Measurements from ENCODE around the gene FGF14. TPM values are rescaled to one million over a fixed set of nuclear protein-coding genes. Genes with fewer than 3 reads are reported as not detected.

The FGF14 gene
- total and polyA plus RNA-seq, 9 donors: 0.06 to 4.8 (median 0.60) TPM; not detected in 2

DNA sequence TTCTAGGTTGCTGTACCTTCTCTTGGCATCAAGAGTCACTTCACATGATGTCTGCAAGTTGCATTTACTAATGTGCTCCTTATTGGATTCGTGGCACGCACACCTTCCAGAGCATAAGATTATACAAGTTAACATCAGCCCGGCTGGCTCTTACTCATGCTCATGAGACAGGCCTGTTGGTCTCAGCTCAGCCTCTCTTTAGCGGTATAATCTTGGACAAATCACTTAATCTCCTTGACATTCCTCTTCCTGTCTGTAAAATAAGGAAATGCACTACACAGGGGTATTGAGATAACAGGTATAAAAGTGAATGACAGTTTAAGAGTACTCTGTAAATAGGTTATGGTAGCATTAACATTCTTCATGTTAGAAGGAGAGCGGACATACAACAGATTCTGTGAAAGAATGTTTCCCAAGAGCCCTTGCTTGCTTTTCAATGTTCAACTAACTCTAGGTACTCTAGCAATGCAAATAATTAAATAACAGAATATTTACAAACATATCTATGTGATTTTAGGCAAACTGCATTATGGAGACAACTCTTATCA, 181.1 kb downstream of the FGF14 start:
- Histone ChIP-seq H3K4me1 (ENCODE audit: insufficient read depth) (no peaks in the 10 kb centered on the region), H3K36me3 (no peaks in the 10 kb centered on the region), H3K27me3 (no peaks in the 10 kb centered on the region), H3K4me3 (no peak overlapping the region), H3K9me3 (no peaks in the 10 kb centered on the region), H3K27ac (no peak overlapping the region)
- TF ChIP-seq POLR2A (IDR thresholded peaks at IDR 0.05) (no peak), EP300 (IDR thresholded peaks at IDR 0.05) (no peak)
- TF ChIP-seq, protein P1, sequence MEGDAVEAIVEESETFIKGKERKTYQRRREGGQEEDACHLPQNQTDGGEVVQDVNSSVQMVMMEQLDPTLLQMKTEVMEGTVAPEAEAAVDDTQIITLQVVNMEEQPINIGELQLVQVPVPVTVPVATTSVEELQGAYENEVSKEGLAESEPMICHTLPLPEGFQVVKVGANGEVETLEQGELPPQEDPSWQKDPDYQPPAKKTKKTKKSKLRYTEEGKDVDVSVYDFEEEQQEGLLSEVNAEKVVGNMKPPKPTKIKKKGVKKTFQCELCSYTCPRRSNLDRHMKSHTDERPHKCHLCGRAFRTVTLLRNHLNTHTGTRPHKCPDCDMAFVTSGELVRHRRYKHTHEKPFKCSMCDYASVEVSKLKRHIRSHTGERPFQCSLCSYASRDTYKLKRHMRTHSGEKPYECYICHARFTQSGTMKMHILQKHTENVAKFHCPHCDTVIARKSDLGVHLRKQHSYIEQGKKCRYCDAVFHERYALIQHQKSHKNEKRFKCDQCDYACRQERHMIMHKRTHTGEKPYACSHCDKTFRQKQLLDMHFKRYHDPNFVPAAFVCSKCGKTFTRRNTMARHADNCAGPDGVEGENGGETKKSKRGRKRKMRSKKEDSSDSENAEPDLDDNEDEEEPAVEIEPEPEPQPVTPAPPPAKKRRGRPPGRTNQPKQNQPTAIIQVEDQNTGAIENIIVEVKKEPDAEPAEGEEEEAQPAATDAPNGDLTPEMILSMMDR (IDR thresholded peaks at IDR 0.05): no peak
- intact Hi-C loops (cut with DNase I): no loop called here
- WGBS, 3 donors: 53 to 77% (median 59%) methylated on average over 5 of the region's 5 CpGs
- no peak for DNase-seq

DNA sequence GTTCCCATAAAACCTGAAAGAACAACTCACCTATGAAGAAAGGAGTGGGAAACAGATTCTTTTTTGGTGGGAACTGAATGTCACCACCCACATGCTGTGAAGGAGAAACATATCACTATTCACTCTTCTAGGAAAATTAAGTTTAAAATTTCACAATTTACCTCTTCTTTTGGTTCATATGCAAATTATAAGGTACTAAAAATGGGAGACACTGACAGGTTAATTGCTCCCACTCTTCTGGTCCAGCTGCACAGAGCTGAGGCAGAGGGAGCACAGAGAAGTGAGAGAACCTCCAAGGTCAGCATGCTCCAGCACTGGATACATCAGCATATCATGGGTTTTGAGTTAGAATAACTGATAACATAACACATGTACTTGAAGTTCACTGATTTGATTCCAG, 186.9 kb downstream of the FGF14 start:
- intact Hi-C loops (cut with DNase I): no loop called here
- no peak for TF ChIP-seq EP300 (IDR thresholded peaks at IDR 0.05)
- TF ChIP-seq, protein P1 (IDR thresholded peaks at IDR 0.05): no peak
- Histone ChIP-seq H3K36me3 (no peaks in the 10 kb centered on the region), H3K4me3 (no peak overlapping the region), H3K27ac (no peak overlapping the region), H3K9me3 (no peaks in the 10 kb centered on the region), H3K27me3 (no peaks in the 10 kb centered on the region), H3K4me1 (ENCODE audit: insufficient read depth) (no peaks in the 10 kb centered on the region)
- DNase-seq: no peak

DNA sequence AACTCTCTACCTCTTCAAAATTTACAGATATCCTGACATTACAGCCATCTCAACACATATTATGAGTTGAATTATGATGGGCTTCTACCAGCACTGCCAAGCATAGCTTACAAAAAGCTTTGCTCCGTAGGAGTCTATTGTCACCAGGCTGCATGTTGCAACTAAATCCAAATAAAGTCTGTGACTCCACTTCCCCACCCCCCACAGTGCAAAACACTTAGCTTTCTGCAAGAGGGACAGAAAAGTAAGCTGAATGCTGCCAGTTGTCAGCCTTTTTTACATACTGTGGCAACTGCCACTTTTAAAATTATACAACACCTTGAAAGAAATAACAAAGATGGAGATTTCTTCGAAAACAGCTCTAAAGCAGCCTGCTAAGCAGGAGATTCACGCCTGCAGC, 189.1 kb downstream of the FGF14 start:
- Histone ChIP-seq H3K36me3 (no peaks in the 10 kb centered on the region), H3K27ac (no peak overlapping the region), H3K4me1 (ENCODE audit: insufficient read depth) (no peaks in the 10 kb centered on the region), H3K27me3 (no peaks in the 10 kb centered on the region), H3K9me3 (no peaks in the 10 kb centered on the region), H3K4me3 (no peak overlapping the region)
- WGBS, 3 donors: 39 to 53% (median 53%) methylated on average over 3 of the region's 3 CpGs
- no peak for TF ChIP-seq POLR2A (IDR thresholded peaks at IDR 0.05)
- TF ChIP-seq, protein P1 (IDR thresholded peaks at IDR 0.05): no peak
- TF ChIP-seq EP300 (IDR thresholded peaks at IDR 0.05): no peak
- no peak for DNase-seq
- intact Hi-C loops (cut with DNase I): no loop called here

DNA sequence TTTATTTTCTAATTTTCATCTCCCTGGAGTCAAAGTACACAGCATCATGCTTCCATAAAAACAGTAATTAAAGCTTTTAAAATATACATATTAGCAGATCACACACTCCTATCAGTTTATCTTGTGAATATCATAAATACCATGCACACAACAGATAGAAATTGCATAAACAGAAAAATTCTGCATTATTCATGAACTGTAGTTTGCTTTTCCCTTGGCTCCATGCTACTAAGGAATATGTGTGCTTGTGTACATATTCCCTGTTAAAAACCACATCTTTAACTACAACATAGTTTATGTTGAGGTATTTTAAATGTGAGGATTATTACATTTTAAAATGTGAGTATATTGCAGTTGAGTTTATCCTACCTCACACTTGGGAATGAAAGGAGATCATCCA, 193.5 kb downstream of the FGF14 start:
- Histone ChIP-seq H3K9me3 (no peaks in the 10 kb centered on the region), H3K36me3 (no peaks in the 10 kb centered on the region), H3K4me1 (ENCODE audit: insufficient read depth) (no peaks in the 10 kb centered on the region), H3K4me3 (no peak overlapping the region), H3K27me3 (no peaks in the 10 kb centered on the region), H3K27ac (no peak overlapping the region)
- intact Hi-C loops (cut with DNase I): no loop called here
- TF ChIP-seq EP300 (IDR thresholded peaks at IDR 0.05): no peak
- no peak for TF ChIP-seq POLR2A (IDR thresholded peaks at IDR 0.05)
- TF ChIP-seq, protein P1 (IDR thresholded peaks at IDR 0.05): no peak
- no peak for DNase-seq
